H9 (cell line): ENCODE measurements around the gene OSBP2. TPM values are rescaled to one million over a fixed set of nuclear protein-coding genes. Genes with fewer than 3 reads are reported as not detected.

Experiments used
- DNase-seq: peaks from one replicate; pipeline ENCODE4 v3.0.0-alpha.2; 2017
- H2AFZ ChIP-seq: one replicate; pipeline ENCODE4 v1.6.1; 2013; ENCODE audit warnings: mild to moderate bottlenecking, low read length, control low read depth, moderate library complexity
- H2AK5ac ChIP-seq: 2 replicates; pipeline ENCODE4 v1.6.1; 2013; ENCODE audit warnings: low read length, control low read depth, mixed read lengths; ENCODE audit not compliant: insufficient read length
- H2BK120ac ChIP-seq: one replicate; pipeline ENCODE4 v1.6.1; 2013; ENCODE audit warnings: low read depth, mild to moderate bottlenecking, low read length, control low read depth, inconsistent platforms; ENCODE audit not compliant: poor library complexity, severe bottlenecking
- H2BK12ac ChIP-seq: 2 replicates; pipeline ENCODE4 v1.6.1; 2013; ENCODE audit warnings: low read length, control low read depth, mixed read lengths, low read depth; ENCODE audit not compliant: insufficient read length
- H2BK15ac ChIP-seq: 2 replicates; pipeline ENCODE4 v1.6.1; 2013; ENCODE audit warnings: low read depth, low read length, control low read depth
- H2BK20ac ChIP-seq: one replicate; pipeline ENCODE4 v1.6.1; 2013; ENCODE audit warnings: low read depth, mild to moderate bottlenecking, low read length, control low read depth, inconsistent platforms; ENCODE audit not compliant: poor library complexity, severe bottlenecking
- H2BK5ac ChIP-seq: 2 replicates; pipeline ENCODE4 v1.6.1; 2013; ENCODE audit warnings: low read length, control low read depth, mixed read lengths; ENCODE audit not compliant: insufficient read length
- H3K14ac ChIP-seq: 2 replicates; pipeline ENCODE4 v1.6.1; 2013; ENCODE audit warnings: low read length, control low read depth; ENCODE audit not compliant: insufficient read depth
- H3K18ac ChIP-seq: 2 replicates; pipeline ENCODE4 v1.6.1; 2013; ENCODE audit warnings: low read depth, mild to moderate bottlenecking, mixed read lengths, low read length, control low read depth; ENCODE audit not compliant: insufficient read length
- H3K23ac ChIP-seq: 2 replicates; pipeline ENCODE4 v1.6.1; 2013; ENCODE audit warnings: low read length, control low read depth, mixed read lengths, low read depth; ENCODE audit not compliant: insufficient read length
- H3K23me2 ChIP-seq: 2 replicates; pipeline ENCODE4 v1.6.1; 2013; ENCODE audit warnings: low read depth, mild to moderate bottlenecking, mixed read lengths, low read length, control low read depth; ENCODE audit not compliant: insufficient read length, poor library complexity, severe bottlenecking
- H3K27ac ChIP-seq: 2 replicates; pipeline ENCODE4 v1.5.1; 2013; ENCODE audit warnings: low read length, control low read depth, mixed read lengths, low read depth; ENCODE audit not compliant: insufficient read length
- H3K27me3 ChIP-seq: 2 replicates; pipeline ENCODE4 v1.6.1; 2013; ENCODE audit warnings: low read length, control low read depth, inconsistent platforms; ENCODE audit not compliant: insufficient read depth
- H3K4ac ChIP-seq: 2 replicates; pipeline ENCODE4 v1.6.1; 2013; ENCODE audit warnings: low read depth, mild to moderate bottlenecking, control low read depth, inconsistent platforms, low read length, moderate library complexity
- H3K4me1 ChIP-seq: 2 replicates; pipeline ENCODE4 v1.6.1; 2013; ENCODE audit warnings: low read length, control low read depth, inconsistent platforms; ENCODE audit not compliant: insufficient read depth
- H3K4me2 ChIP-seq: 2 replicates; pipeline ENCODE4 v1.6.1; 2013; ENCODE audit warnings: low read length, control low read depth, mixed read lengths; ENCODE audit not compliant: insufficient read length, insufficient read depth
- H3K56ac ChIP-seq: 2 replicates; pipeline ENCODE4 v1.6.1; 2013; ENCODE audit warnings: low read depth, mild to moderate bottlenecking, mixed read lengths, low read length, control low read depth; ENCODE audit not compliant: insufficient read length
- H3K79me1 ChIP-seq: 2 replicates; pipeline ENCODE4 v1.6.1; 2013; ENCODE audit warnings: low read depth, mild to moderate bottlenecking, moderate library complexity, low read length, control low read depth, inconsistent platforms; ENCODE audit not compliant: insufficient read depth, poor library complexity, severe bottlenecking
- H3K79me2 ChIP-seq: 2 replicates; pipeline ENCODE4 v1.6.1; 2013; ENCODE audit warnings: low read length, control low read depth, inconsistent platforms; ENCODE audit not compliant: insufficient read depth
- H3K9ac ChIP-seq: 2 replicates; pipeline ENCODE4 v1.6.1; 2013; ENCODE audit warnings: low read length, control low read depth, mixed read lengths; ENCODE audit not compliant: insufficient read length; ENCODE audit errors: extremely low read depth
- H3K9me3 ChIP-seq: one replicate; pipeline ENCODE4 v1.6.1; 2013; ENCODE audit warnings: low read depth, low read length, inconsistent platforms; ENCODE audit not compliant: control insufficient read depth
- H3T11ph ChIP-seq: one replicate; pipeline ENCODE4 v1.6.1; 2013; ENCODE audit warnings: mild to moderate bottlenecking, low read length, control low read depth, inconsistent platforms
- H4K20me1 ChIP-seq: one replicate; pipeline ENCODE4 v1.6.1; 2013; ENCODE audit not compliant: control insufficient read depth, insufficient read length, insufficient read depth
- H4K5ac ChIP-seq: 2 replicates; pipeline ENCODE4 v1.6.1; 2013; ENCODE audit warnings: low read depth, mild to moderate bottlenecking, mixed read lengths, low read length, control low read depth; ENCODE audit not compliant: insufficient read length
- H4K8ac ChIP-seq: replicated peaks from 2 replicates; pipeline ENCODE4 v1.6.1; 2013; ENCODE audit warnings: low read length, control low read depth, mixed read lengths, low read depth; ENCODE audit not compliant: insufficient read length
- H4K91ac ChIP-seq: 2 replicates; pipeline ENCODE4 v1.6.1; 2013; ENCODE audit warnings: low read depth, mild to moderate bottlenecking, moderate library complexity, mixed read lengths, low read length, control low read depth; ENCODE audit not compliant: insufficient read length
- H3K27ac Mint-ChIP-seq, 3 experiments: 2 replicates in 2 of 3; 3 replicates in 1 of 3; pipeline ENCODE4 v1.8.0; 2020 to 2021; ENCODE audit warnings: mixed read lengths in 3 of 3, mild to moderate bottlenecking in 1 of 3, moderate library complexity in 1 of 3
- H3K27me3 Mint-ChIP-seq: 2 replicates; pipeline ENCODE4 v1.8.0; 2021; ENCODE audit warnings: low read depth, mild to moderate bottlenecking, moderate library complexity, mixed read lengths
- H3K36me3 Mint-ChIP-seq, 3 experiments: 2 replicates in 2 of 3; 3 replicates in 1 of 3; pipeline ENCODE4 v1.8.0; 2020 to 2021; ENCODE audit warnings: low read depth in 3 of 3, mixed read lengths in 3 of 3; ENCODE audit not compliant: insufficient read depth in 1 of 3
- H3K4me1 Mint-ChIP-seq, 2 experiments: 2 replicates each; pipeline ENCODE4 v1.8.0; 2020; ENCODE audit warnings: mixed read lengths in 2 of 2
- H3K4me3 Mint-ChIP-seq, 2 experiments: 2 replicates in 1 of 2; 3 replicates in 1 of 2; pipeline ENCODE4 v1.8.0; 2020 to 2021; ENCODE audit warnings: mild to moderate bottlenecking in 2 of 2, mixed read lengths in 2 of 2, moderate library complexity in 1 of 2
- H3K9me3 Mint-ChIP-seq, 2 experiments: 2 replicates in 1 of 2; 3 replicates in 1 of 2; pipeline ENCODE4 v1.8.0; 2020; ENCODE audit warnings: mild to moderate bottlenecking in 2 of 2, mixed read lengths in 2 of 2, moderate library complexity in 1 of 2
- WGBS: extraction: QIAGEN DNeasy Blood & Tissue Kit; methylation state at CpG from one replicate; pipeline ENCODE4 v1.1.7; 2013; ENCODE audit warnings: missing lambda C conversion rate, low lambda C conversion rate, mixed read lengths; ENCODE audit not compliant: insufficient read length; ENCODE audit errors: extremely low coverage; 5-methylcytosine and 5-hydroxymethylcytosine counted together
- total RNA-seq: library from RNA; stranded (reverse); gene quantifications from 2 replicates; pipeline ENCODE4 v1.2.1, GENCODE V29; 2021
- TF ChIP-seq, protein P1 (sequence below): fragments of 200-600 bp; sonication (generic); conservative IDR thresholded peaks from 3 replicates; pipeline ENCODE4 v1.8.0; 2021; ENCODE audit warnings: antibody characterized with exemption, mild to moderate bottlenecking

Gene OSBP2
- total RNA-seq, 1 experiment from 2014 or later: 3.4 TPM

DNA sequence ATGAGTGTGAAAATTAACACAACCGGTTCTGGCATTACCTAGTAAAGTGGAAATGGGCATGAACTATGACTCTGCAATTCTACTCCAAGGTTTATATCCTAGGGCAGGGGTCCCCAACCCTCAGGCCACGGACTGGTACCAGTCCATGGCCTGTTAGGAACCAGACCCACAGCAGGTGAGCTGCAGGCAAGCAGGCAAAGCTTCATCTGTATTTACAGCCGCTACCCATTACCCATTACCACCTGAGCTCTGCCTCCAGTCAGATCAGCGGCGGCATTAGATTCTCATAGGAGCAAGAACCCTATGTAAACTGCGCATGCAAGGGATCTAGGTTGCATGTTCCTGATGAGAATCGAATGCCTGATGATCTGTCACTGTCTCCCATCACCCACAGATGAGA is 224.1 kb downstream of the OSBP2 start:
- H3K4me1 Mint-ChIP-seq: peaks cover 0 to 2% of the 10 kb centered on the region in 2 experiments; a peak in 1 of 4 replicates
- no peak overlapping the region for H3K4ac ChIP-seq
- DNase-seq: no peak
- no peak overlapping the region for H3K18ac ChIP-seq
- H2BK20ac ChIP-seq: no peak overlapping the region
- no peaks in the 10 kb centered on the region for H3K27me3 ChIP-seq
- H3K23ac ChIP-seq: no peak overlapping the region
- H4K20me1 ChIP-seq: no peaks in the 10 kb centered on the region
- H3K4me2 ChIP-seq: no peak overlapping the region
- no peak overlapping the region for H4K5ac ChIP-seq
- H3K36me3 Mint-ChIP-seq: peaks cover 5 to 12% (median 11%) of the 10 kb centered on the region in 3 experiments; a peak in 5 of 7 replicates
- H2BK15ac ChIP-seq: no peak overlapping the region
- no peak overlapping the region for H3K14ac ChIP-seq
- no peak overlapping the region for H4K8ac ChIP-seq
- no peak overlapping the region for H2AFZ ChIP-seq
- WGBS: no CpG with 5 or more reads among the region's 7 CpGs
- H2BK120ac ChIP-seq: no peak overlapping the region
- no peak overlapping the region for H3K56ac ChIP-seq
- H3K9me3 Mint-ChIP-seq: peaks cover 6 to 8% of the 10 kb centered on the region in 2 experiments; a peak in 4 of 5 replicates
- no peak overlapping the region for H2AK5ac ChIP-seq
- H2BK5ac ChIP-seq: no peak overlapping the region
- no peak overlapping the region for H3K4me3 Mint-ChIP-seq
- H3K27me3 Mint-ChIP-seq: no peaks in the 10 kb centered on the region; the same call in 1 of the 2 replicates
- no peaks in the 10 kb centered on the region for H3K9me3 ChIP-seq
- no peak overlapping the region for H3K27ac ChIP-seq
- no peak overlapping the region for H3K27ac Mint-ChIP-seq
- H3K4me1 ChIP-seq: no peaks in the 10 kb centered on the region
- no peaks in the 10 kb centered on the region for H3K79me2 ChIP-seq
- TF ChIP-seq, protein P1, sequence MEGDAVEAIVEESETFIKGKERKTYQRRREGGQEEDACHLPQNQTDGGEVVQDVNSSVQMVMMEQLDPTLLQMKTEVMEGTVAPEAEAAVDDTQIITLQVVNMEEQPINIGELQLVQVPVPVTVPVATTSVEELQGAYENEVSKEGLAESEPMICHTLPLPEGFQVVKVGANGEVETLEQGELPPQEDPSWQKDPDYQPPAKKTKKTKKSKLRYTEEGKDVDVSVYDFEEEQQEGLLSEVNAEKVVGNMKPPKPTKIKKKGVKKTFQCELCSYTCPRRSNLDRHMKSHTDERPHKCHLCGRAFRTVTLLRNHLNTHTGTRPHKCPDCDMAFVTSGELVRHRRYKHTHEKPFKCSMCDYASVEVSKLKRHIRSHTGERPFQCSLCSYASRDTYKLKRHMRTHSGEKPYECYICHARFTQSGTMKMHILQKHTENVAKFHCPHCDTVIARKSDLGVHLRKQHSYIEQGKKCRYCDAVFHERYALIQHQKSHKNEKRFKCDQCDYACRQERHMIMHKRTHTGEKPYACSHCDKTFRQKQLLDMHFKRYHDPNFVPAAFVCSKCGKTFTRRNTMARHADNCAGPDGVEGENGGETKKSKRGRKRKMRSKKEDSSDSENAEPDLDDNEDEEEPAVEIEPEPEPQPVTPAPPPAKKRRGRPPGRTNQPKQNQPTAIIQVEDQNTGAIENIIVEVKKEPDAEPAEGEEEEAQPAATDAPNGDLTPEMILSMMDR: no peak
- H3K79me1 ChIP-seq: no peaks in the 10 kb centered on the region
- H3T11ph ChIP-seq: no peak overlapping the region
- no peak overlapping the region for H2BK12ac ChIP-seq
- H3K9ac ChIP-seq: no peak overlapping the region
- no peaks in the 10 kb centered on the region for H3K23me2 ChIP-seq
- H4K91ac ChIP-seq: no peak overlapping the region
